ENCODE results near the gene ALS2CL. TPM values are rescaled to one million over a fixed set of nuclear protein-coding genes. Genes with fewer than 3 reads are reported as not detected.

ALS2CL gene
- total RNA-seq, 1 experiment from 2014 or later, result 0.24 TPM

DNA sequence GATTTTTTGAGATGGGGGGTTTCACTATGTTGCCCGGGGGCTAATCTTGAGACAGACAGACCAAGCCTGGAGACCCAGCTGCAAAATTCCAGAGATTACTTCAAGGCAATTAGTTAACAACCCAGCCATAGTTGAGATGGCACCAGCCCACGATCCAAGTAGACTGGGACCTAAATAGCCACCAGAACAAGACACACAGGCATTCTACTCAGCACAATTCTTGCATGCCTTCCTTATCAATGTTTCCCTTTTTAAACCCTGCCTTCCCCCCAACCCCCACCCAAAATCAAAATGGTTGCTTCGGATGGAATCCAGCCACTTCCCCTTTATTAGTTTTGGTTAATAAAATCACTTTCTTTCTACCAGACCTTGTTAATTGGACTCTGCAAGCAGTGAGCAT is 52.6 kb downstream of the ALS2CL start:
- ChIA-PET CTCF (no interaction called here), POLR2A (ENCODE audit: low non-redundant PET) (no interaction called here)
- H3K27ac ChIP-seq (ENCODE audit: low read depth, low read length, poor library complexity, severe bottlenecking), result no peak overlapping the region
- TF ChIP-seq EZH2 (IDR thresholded peaks at IDR 0.05; ENCODE audit: borderline replicate concordance, low read depth, low read length, poor library complexity, severe bottlenecking), result no peak
- TF ChIP-seq, protein P1, sequence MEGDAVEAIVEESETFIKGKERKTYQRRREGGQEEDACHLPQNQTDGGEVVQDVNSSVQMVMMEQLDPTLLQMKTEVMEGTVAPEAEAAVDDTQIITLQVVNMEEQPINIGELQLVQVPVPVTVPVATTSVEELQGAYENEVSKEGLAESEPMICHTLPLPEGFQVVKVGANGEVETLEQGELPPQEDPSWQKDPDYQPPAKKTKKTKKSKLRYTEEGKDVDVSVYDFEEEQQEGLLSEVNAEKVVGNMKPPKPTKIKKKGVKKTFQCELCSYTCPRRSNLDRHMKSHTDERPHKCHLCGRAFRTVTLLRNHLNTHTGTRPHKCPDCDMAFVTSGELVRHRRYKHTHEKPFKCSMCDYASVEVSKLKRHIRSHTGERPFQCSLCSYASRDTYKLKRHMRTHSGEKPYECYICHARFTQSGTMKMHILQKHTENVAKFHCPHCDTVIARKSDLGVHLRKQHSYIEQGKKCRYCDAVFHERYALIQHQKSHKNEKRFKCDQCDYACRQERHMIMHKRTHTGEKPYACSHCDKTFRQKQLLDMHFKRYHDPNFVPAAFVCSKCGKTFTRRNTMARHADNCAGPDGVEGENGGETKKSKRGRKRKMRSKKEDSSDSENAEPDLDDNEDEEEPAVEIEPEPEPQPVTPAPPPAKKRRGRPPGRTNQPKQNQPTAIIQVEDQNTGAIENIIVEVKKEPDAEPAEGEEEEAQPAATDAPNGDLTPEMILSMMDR (conservative IDR thresholded peaks at IDR 0.05; ENCODE audit: low read depth, low read length), result no peak
- DNase-seq (ENCODE audit: low spot score), result no peak
- intact Hi-C loops (cut with micrococcal nuclease; ENCODE audit: unreplicated experiment), result no loop called here
- H3K9me3 ChIP-seq (ENCODE audit: low read depth, low read length, poor library complexity, severe bottlenecking), result no peaks in the 10 kb centered on the region
- H3K4me1 ChIP-seq (ENCODE audit: insufficient read depth, low read length, poor library complexity, severe bottlenecking), result no peaks in the 10 kb centered on the region
- no peaks in the 10 kb centered on the region for H3K36me3 ChIP-seq (ENCODE audit: insufficient read depth, low read length, poor library complexity, severe bottlenecking)
- no peak overlapping the region for H3K4me3 ChIP-seq (ENCODE audit: low read depth, low read length, poor library complexity, severe bottlenecking)
- H3K27me3 ChIP-seq (replicated peaks; ENCODE audit: insufficient read depth, low read depth, low read length, poor library complexity), result no peaks in the 10 kb centered on the region
- no TSS peak for BruUV-seq (replicated peaks)

DNA sequence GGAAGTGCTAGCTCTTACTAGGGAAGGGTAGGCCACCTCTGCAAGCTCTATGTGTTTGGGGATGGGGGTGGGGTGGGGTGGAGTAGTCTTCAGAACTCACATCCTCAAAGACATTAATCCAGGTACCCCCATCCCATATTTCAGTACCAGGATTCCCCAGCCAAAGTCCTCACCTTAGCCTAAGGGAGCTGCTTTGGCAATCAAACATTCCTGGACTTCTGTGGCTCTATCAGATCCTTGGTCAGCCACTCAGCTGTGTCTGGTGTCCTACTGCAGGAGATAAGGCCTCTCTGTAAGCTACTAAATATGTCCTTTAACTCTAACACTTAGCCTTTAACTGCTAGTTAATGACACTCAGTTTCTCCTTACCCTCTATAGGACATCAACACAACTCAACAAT is 54.3 kb downstream of the ALS2CL start:
- intact Hi-C loops (cut with micrococcal nuclease; ENCODE audit: unreplicated experiment), result no loop called here
- Histone ChIP-seq H3K9me3 (ENCODE audit: low read depth, low read length, poor library complexity, severe bottlenecking) (no peaks in the 10 kb centered on the region), H3K27me3 (replicated peaks; ENCODE audit: insufficient read depth, low read depth, low read length, poor library complexity) (no peaks in the 10 kb centered on the region), H3K27ac (ENCODE audit: low read depth, low read length, poor library complexity, severe bottlenecking) (no peak overlapping the region), H3K36me3 (ENCODE audit: insufficient read depth, low read length, poor library complexity, severe bottlenecking) (no peaks in the 10 kb centered on the region), H3K4me3 (ENCODE audit: low read depth, low read length, poor library complexity, severe bottlenecking) (no peak overlapping the region), H3K4me1 (ENCODE audit: insufficient read depth, low read length, poor library complexity, severe bottlenecking) (no peaks in the 10 kb centered on the region)
- CTCF ChIA-PET, result no interaction called here
- TF ChIP-seq EZH2 (IDR thresholded peaks at IDR 0.05; ENCODE audit: borderline replicate concordance, low read depth, low read length, poor library complexity, severe bottlenecking), result no peak
- TF ChIP-seq, protein P1 (conservative IDR thresholded peaks at IDR 0.05; ENCODE audit: low read depth, low read length), result no peak
- BruUV-seq (replicated peaks), result no TSS peak
- no peak for DNase-seq (ENCODE audit: low spot score)
- POLR2A ChIA-PET (ENCODE audit: low non-redundant PET), result no interaction called here

DNA sequence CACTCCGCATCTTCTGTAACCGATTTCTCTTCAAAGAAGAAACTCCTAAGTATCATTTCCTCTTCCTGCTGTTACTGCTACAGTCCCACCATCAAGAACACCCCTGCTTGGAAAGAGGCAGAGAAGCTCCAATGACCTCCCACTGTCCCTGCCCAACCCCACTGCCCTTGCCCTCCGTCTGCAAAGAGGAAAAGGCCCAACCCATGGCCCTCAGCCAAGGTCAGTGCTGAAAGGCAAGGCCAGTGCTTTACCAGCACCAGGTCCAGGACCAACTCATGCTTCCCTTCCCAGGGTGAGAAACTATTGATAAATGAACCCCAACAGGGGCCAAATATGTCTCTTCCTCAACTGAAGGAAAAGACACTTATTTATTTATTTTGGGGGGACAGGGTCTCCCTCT is 58.6 kb downstream of the ALS2CL start:
- Histone ChIP-seq H3K4me3 (ENCODE audit: low read depth, low read length, poor library complexity, severe bottlenecking) (no peak overlapping the region), H3K9me3 (ENCODE audit: low read depth, low read length, poor library complexity, severe bottlenecking) (no peaks in the 10 kb centered on the region), H3K27ac (ENCODE audit: low read depth, low read length, poor library complexity, severe bottlenecking) (no peak overlapping the region), H3K27me3 (replicated peaks; ENCODE audit: insufficient read depth, low read depth, low read length, poor library complexity) (no peaks in the 10 kb centered on the region), H3K36me3 (ENCODE audit: insufficient read depth, low read length, poor library complexity, severe bottlenecking) (no peaks in the 10 kb centered on the region), H3K4me1 (ENCODE audit: insufficient read depth, low read length, poor library complexity, severe bottlenecking) (no peaks in the 10 kb centered on the region)
- intact Hi-C loops (cut with micrococcal nuclease; ENCODE audit: unreplicated experiment), result no loop called here
- no peak for TF ChIP-seq EZH2 (IDR thresholded peaks at IDR 0.05; ENCODE audit: borderline replicate concordance, low read depth, low read length, poor library complexity, severe bottlenecking)
- TF ChIP-seq, protein P1 (conservative IDR thresholded peaks at IDR 0.05; ENCODE audit: low read depth, low read length), result no peak
- no TSS peak for BruUV-seq (replicated peaks)
- ChIA-PET CTCF (no interaction called here), POLR2A (ENCODE audit: low non-redundant PET) (no interaction called here)
- no peak for DNase-seq (ENCODE audit: low spot score)

Measured in A673 (cell line).